Umbilical cord (tissue), 2 donors: ENCODE data around the gene POLR1C. TPM values are rescaled to one million over a fixed set of nuclear protein-coding genes. Genes with fewer than 3 reads are reported as not detected.
"Not testable (repeated sequence)": the region's sequence is repeated elsewhere in the genome, so short reads cannot be mapped to it uniquely, and the experiment has no call there.

ENCODE experiments used
- DNase-seq: peaks from one replicate; pipeline ENCODE4 v3.0.0-alpha.2; 2015; ENCODE audit warnings: low spot score
- total RNA-seq: library from RNA; depleted of rRNA; stranded (reverse); fragments of >200 nt; gene quantifications from one replicate; pipeline ENCODE4 v1.2.3, GENCODE V29; 2014; ENCODE audit warnings: low replicate concordance; ENCODE audit not compliant: insufficient read depth

Gene POLR1C
- total RNA-seq, 1 donor from 2014 or later = 20.2 TPM

- DNase-seq = peak; percentile 87
These were observed 6.7 kb upstream of the POLR1C start, which contains the start of gene LRRC73 for GRCh38 chr6:43509984-43510826. Gene LRRC73 (minus strand): TSS chr6:43510346. CDS start chr6:43509785, 561 bp downstream.

GRCh38 chr6:43510827-43511163 lies 6.1 kb upstream of the POLR1C start:
- no peak for DNase-seq

- DNase-seq = no peak
These were observed 5.0 kb upstream of the POLR1C start for GRCh38 chr6:43511824-43512415.

DNA sequence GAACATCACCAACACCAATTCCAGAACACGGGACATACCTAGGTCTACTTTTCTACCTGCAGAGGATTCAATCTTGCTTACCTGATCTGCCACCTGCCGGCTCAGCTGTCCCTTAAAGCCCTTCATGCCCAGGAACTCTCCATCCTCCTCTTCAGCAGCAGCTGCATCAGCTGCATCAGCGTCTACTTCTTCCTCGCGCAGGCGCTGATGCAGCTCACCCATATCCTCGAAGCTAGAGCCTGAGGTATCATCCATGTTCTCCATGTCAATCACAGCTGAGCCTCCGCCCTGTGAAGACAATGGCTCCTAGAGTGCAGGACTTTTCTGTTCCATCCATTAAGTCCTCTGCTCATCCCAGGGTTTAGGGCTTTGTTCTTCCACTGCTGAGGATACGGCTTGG lies 1.1 kb upstream of the POLR1C start:
- DNase-seq = no peak

DNA sequence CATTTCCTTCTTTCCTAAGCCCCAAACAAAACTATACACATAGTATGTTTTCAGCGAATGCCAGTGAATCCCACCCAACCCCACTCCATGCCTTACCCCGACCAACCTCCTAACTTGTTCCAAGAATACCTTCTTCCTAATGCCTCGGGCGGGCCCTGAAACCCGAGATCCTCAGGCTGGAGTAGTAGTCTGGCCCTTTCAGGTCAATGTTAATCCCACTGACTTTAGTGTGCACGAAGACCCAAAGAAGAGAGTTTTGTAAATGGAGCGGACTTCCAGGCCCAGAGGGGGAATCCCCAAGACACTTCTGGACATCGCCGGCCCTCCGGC lies 557 bp upstream of the POLR1C start:
- no peak for DNase-seq

DNA sequence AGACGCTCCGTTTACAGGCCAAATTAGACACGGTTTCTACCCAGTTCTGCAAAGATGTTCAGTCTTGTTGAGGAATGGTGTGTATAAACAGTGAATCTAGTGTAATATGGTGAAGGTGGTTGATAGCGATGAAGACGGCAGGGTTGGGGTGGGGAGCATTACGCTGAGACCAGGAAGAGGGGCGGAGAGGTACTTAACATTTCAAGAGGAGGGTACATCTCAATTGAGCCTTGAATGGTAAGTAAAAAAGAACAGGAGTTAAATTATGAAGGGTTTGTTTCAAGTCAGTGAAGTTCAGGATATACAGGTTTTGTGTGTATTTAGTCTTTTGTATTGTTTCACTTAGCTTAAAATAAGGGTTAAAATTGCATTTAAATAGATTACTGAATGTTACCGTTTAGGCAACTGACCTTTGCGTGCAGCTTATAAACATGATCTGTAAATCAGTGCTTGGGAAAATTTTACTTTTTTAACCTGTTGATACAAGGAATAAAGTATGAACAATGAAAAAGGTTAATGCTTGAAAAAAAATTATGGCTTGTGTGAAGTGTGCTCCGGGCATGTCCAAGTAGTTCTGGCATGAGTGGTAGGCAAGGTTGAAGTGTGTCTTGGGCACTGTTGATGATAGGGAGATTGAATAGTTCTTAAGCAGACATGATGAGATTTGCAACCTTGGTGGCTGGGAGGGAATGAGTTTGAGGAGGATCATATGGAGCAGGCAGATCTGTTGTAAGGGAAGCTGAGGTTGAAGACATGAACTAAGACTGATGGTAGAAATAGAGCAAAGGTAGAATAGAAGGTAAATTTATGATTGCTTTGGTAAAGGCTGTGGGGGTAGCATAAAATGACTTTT lies 842 bp downstream of the POLR1C start:
- DNase-seq = no peak

DNA sequence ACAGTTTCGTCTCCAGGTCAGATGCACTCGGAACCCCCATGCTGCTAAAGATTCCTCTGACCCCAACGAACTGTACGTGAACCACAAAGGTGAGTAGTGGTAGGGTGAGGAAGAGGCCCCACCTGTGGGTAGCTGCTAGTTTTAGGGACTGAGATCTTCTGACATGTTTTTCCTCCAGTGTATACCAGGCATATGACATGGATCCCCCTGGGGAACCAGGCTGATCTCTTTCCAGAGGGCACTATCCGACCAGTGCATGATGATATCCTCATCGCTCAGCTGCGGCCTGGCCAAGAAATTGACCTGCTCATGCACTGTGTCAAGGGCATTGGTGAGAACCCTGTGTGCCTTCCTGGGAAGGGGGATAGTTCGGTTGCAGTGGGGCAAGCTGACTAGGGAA lies 3.2 kb downstream of the POLR1C start:
- DNase-seq = no peak

DNA sequence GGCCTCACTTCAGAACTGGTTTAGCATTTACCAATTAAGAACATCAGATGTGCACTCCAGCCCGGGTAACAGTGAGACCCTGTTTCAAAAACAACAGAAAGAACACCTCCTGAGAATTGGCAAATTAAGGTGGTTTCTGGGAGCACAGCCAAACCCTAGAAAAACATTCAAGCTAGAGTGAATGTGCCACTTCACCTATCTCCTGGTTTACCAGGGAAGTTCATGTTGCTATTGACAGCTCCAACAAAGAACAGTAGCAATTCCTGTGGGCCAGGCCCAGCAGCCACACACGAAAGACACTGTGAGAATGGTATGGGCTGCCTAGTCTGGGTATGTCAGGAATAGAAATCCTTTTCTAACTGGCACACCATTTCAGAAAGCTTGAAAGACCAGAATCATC lies 4.9 kb downstream of the POLR1C start:
- no peak for DNase-seq

DNA sequence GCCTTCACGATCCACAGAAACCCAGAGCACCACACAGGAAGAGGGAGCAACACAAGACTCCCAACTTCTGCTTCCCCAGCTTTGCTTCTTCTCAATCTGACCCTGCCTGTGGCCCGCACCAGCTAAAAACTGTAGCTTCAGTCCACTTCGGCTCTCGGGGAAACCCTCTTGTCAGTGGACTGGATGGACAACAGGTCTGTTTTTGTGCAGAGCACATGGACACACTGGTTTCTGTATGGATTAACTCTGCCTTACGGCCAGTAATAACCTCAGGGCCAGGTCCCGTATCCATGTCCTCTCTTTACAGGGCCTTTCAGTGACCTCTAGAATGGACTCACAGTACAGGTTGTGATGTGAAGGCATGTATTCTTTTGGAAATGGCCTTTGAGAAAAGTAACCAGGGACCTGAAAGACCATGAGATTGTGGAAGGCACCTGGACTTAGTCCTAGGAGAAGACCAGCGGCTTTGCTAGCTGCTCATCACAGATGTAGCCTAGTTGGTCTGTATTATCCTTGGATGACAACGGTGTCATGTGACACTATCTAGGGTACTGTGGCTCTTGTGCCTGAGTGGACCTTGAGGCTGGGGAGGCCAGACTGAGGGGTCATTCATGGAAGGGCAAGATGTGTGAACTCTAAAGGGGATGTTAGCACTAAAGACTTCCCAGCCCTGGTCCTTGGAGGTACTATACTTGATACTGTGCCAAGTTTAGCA lies 5.8 kb downstream of the POLR1C start:
- no peak for DNase-seq

- no peak for DNase-seq
These were observed 6.4 kb downstream of the POLR1C start for GRCh38 chr6:43523284-43523683.

DNA sequence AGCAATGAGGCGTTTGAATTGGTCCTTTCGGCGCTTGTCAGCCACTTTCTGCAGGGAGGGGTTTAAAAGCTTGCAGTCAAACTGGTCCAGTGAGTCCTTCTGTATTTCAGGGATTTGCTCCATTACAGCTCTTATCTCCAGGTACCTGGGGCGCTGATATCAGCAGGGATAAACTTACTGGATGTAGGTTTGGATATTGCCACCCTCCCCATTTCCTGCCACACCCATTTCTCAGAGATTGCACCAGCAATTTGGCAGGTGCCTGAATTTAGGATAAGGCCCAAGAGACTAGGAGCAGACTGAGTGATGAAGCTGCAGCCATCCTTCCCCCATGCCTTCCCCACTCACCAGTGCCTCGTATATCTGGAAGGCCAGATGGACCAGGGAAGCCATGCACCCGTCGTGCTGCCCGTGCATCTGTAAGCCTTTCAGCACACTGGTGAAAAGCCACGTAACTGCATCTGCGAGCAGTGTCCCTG lies 7.6 kb downstream of the POLR1C start:
- DNase-seq = no peak

GRCh38 chr6:43532201-43532600 lies 15.3 kb downstream of the POLR1C start:
- DNase-seq = no peak

DNA sequence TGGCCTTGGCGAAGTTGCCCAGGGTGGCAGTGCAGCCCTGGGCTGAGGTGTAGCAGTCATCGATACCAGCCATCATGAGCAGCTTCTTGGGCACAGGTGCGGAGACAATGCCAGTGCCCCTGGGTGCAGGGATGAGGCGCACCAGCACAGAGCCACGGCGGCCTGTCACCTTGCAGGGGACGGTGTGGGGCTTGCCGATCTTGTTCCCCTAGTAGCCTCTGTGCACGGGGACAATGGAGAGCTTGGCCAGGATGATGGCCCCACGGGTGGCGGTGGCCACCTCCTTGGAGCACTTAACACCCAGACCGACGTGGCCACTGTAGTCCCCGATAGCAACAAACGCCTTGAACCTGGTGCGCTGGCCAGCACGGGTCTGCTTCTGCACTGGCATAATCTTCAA lies 22.1 kb downstream of the POLR1C start:
- not testable (repeated sequence) for DNase-seq

DNA sequence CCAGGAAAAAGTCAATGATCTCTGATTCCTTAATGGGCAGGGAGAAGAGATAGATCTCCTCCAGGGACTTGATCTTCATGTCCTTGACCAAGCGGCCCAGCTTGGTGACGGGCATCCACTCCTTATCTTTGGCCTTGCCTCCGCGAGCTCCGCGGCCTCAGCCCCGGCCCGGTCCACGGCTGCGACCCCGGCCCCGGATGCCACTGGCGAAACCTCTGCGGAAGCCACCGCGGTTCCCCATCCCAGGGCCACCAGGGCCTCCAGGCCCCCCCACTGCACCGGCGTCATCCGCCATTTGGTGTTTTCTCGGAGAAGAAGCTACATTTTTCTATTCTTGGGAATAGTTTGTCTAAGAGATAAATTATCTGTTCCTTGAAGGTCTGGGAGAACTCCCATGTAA lies 22.5 kb downstream of the POLR1C start:
- not testable (repeated sequence) for DNase-seq

GRCh38 chr6:43540507-43540906 lies 23.6 kb downstream of the POLR1C start:
- no peak for DNase-seq

- no peak for DNase-seq
These were observed 25.0 kb downstream of the POLR1C start for GRCh38 chr6:43541774-43542471.

DNA sequence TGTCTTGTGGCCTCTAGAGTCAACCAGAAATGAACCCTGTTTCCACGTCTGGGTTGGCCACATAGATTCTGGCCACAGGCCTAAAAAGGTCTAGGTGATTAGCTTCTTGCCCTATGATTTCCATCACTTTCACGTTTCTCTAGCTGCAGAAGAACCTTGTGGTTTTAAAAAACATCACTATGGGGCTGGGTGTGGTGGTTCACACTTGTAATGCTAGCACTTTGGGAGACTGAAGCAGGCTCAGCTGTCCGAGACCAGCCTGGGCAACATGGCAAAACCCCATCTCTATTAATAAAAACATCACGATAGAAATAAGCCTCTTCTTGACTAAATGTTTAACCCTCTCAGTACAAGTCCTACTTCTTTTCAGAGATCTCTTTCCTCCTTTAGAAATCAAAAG lies 27.6 kb downstream of the POLR1C start:
- no peak for DNase-seq

GRCh38 chr6:43547222-43547621 lies 30.3 kb downstream of the POLR1C start:
- DNase-seq = no peak

DNA sequence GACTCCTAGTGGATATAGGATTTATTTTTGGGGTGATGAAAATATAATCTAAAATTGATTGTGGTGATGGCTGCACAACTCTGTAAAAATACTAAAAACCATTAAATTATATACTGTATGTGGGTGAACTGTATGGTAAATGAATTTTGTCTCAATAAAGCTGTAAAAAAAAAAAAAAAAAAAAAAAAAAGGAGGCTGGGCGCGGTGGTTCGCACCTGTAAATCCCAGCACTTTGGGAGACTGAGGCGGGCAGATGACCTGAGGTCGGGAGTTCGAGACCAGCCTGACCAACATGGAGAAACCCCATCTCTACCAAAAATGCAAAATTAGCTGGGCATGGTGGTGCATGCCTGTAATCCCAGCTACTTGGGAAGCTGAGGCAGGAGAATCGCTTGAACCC lies 40.7 kb downstream of the POLR1C start:
- not testable (repeated sequence) for DNase-seq

DNA sequence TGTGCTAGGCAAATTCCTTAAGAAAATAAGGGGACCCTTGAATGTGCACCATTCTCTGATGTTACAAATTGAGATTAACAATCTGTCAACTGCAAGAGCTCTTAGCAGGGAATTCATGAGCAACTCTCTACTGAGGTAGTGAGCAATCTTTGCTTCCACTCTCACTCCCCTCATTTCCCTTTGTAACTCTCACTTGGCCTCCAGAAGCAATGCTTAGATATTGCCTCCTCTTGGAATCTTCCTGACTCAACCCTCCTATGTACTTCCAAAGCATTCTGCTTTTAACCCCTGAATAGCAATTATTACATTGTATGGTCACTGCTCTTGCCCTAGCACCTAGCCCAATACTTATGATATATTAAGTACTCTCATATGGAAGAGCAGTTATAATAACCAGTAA lies 42.4 kb downstream of the POLR1C start:
- no peak for DNase-seq

GRCh38 chr6:43570876-43571441 lies 54.1 kb downstream of the POLR1C start:
- no peak for DNase-seq
